GM10248 (cell line): ENCODE measurements around the gene SNHG17.

Experiments
- CTCF ChIA-PET: fragments of 300-600 bp; sonication (Branson Sonifier 250); formaldehyde crosslinking; extraction: SDS; loops from one replicate; lab custom pipeline; 2021; ENCODE audit warnings: antibody characterized with exemption; lab: Yijun Ruan, JAX
- POLR2A ChIA-PET: fragments of 350-650 bp; sonication (Branson Sonifier 250); formaldehyde crosslinking; extraction: SDS; loops from one replicate; lab custom pipeline; 2020; ENCODE audit warnings: antibody characterized with exemption; lab: Yijun Ruan, JAX
- DNase-seq: peaks from one replicate; pipeline ENCODE4 v3.0.0; 2012; ENCODE audit errors: extremely low spot score
- CTCF ChIP-seq: IDR thresholded peaks from 2 replicates; pipeline ENCODE4 v1.5.1; 2012; ENCODE audit warnings: mild to moderate bottlenecking, low read depth; ENCODE audit errors: extremely low read depth, missing control alignments, control extremely low read depth

SNHG17 gene

DNA sequence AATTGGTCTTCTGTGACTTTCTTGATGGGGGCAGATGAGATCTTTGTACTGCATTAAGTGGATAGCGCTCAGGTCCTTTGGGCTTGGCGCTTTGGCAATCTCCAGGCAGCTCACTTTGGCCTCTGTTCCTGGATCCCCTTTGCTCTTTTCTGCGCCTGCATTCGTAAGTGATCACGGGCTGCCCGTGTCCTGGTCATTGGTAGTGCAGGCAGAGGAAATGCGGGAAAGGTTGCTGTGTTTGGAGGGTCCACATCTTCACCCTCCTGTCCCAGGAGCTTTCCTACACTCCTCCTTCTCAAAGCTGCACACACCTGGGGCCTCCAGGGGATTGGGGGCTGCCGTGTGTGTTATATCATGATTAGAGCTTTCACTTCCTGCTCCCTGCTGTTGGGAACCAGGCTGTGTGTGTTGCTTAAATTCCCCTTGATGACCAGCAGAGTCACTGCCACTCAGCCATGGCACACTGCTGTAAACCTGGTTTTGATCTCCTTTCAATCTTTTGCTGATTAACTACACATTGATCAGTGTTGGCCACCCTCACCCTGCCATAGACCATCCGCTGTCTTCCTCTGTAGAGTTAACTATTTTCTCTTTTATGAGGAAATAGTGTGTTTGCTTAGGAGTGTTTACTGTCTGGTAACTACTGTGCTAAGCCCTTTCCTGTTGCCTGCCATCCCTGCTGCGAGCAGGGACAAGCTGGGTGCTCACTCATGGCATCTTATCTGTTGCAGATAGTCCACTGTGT is 13.0 kb upstream of the SNHG17 start:
- POLR2A ChIA-PET: interaction anchor here (2.0 to 3.6 kb wide), 2 partner anchors 14 to 16 kb away, joined by 6 to 44 read pairs; partner anchors contain the start of gene SNHG17
- no peak for DNase-seq
- TF ChIP-seq CTCF: no peak
- CTCF ChIA-PET: interaction anchor here (1.1 to 13.7 kb wide), 6 partner anchors 9 to 26 kb away, joined by 3 to 192 read pairs (median 22); partner anchors contain the start of genes RALGAPB and SNHG17

DNA sequence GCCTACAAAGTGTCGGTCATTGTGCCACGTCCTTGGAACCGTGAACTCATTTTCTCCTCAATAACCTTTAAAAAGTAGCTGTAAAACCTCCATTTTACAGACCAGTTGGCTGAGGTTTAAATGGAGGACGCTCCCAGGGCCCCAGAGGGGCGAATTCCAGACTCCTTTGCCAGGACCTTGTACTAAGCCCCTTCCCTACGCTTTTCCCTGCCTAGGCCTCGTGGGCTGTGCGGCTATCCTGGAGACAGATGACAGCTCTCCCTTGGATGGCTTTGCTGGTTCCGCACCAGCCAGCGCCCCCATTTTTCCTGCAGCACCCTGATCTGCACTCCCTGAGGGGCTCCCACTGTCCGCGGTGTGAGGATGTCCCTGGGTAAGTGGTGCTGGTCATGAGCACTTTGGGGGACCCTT is 12.1 kb upstream of the SNHG17 start:
- no peak for TF ChIP-seq CTCF
- CTCF ChIA-PET: interaction anchor here (1.6 to 13.7 kb wide), 6 partner anchors 9 to 29 kb away, joined by 4 to 192 read pairs (median 22); partner anchors contain the start of genes RALGAPB and SNHG17
- no peak for DNase-seq
- POLR2A ChIA-PET: interaction anchor here (2.0 to 3.6 kb wide), 2 partner anchors 13 to 15 kb away, joined by 6 to 44 read pairs; partner anchors contain the start of gene SNHG17

GRCh38 chr20:38446441-38447209 is 11.5 kb upstream of the SNHG17 start:
- ChIA-PET CTCF (interaction anchor here (0.7 to 13.7 kb wide), 20 partner anchors 8 to 388 kb away, joined by 3 to 192 read pairs (median 4); partner anchors contain the start of genes RALGAPB and SNHG17), POLR2A (interaction anchor here (2.0 to 3.6 kb wide), 2 partner anchors 12 to 15 kb away, joined by 6 to 44 read pairs; partner anchors contain the start of gene SNHG17)
- peak; percentile 96 for TF ChIP-seq CTCF
- DNase-seq: peak; percentile 92

DNA sequence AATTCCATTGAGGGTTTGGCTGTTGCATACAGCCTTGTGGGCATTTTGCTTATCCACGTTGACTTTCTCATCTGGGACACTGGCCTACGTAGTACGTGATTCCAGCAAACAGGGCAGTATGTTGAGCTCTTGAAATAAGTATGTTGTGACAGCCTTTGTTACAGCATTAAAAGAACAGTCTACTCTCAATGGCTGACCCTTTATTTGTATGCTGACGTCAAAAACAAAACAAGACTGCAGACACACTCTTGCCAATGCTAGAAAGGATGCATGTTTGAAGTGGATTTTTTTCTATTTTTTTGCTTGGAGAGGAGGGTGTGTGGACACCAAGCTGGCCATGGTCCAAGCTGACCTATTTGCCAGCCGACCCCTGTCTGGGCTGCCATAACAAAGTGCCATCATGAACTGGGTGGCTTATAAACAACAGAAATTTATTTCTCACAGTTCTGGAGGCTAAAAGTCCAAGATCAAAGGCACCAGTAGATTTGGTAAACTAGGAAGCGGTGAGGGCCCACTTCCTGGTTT is 10.8 kb upstream of the SNHG17 start:
- POLR2A ChIA-PET: interaction anchor here (3.6 kb wide), 1 partner anchor 12 kb away, joined by 44 read pairs; the partner anchor contains the start of gene SNHG17
- no peak for DNase-seq
- TF ChIP-seq CTCF: no peak
- CTCF ChIA-PET: interaction anchor here (0.7 to 13.7 kb wide), 20 partner anchors 8 to 388 kb away, joined by 3 to 192 read pairs (median 4); partner anchors contain the start of genes RALGAPB and SNHG17

DNA sequence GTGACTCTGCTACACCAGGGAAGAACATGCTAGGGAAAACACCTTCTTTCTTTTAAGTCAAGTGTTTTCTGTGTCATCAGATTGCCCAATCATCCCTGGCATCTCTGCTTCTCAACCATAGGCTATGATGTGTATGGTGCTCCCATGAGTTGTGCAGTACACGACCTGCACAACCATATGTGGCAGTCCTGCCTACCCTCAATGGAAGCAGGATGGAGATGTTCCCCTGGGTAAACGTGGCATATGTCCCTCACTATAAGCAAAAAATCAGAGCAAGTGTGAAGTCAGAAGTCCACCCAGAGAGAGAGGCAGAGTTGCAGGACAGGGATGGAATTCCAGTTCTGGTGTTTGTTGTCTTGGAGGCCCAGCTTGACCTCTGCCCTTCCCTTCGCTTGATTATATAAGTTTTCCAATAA is 10.3 kb upstream of the SNHG17 start:
- POLR2A ChIA-PET: interaction anchor here (3.6 kb wide), 1 partner anchor 11 kb away, joined by 44 read pairs; the partner anchor contains the start of gene SNHG17
- CTCF ChIA-PET: interaction anchor here (1.0 to 13.7 kb wide), 12 partner anchors 7 to 387 kb away, joined by 3 to 192 read pairs (median 5); partner anchors contain the start of genes RALGAPB and SNHG17
- no peak for TF ChIP-seq CTCF
- no peak for DNase-seq
